PC-3 (cell line): ENCODE data around the gene MAG. TPM values are rescaled to one million over a fixed set of nuclear protein-coding genes. Genes with fewer than 3 reads are reported as not detected.

Experiments
- ATAC-seq: fragments of 200-7000 bp; cut with Tn5 transposase; 2 replicates; pipeline ENCODE4 v1.9.1; 2020; ENCODE audit warnings: mild to moderate bottlenecking, moderate library complexity
- BruUV-seq: library from RNA; stranded (reverse); fragments of 400-500 nt; replicated peaks from 2 replicates; lab custom pipeline; 2021; lab: Mats Ljungman, UMichigan
- CTCF ChIA-PET: fragments of 300-600 bp; sonication (Branson Sonifier 250); formaldehyde crosslinking; loops from one replicate; lab custom pipeline; 2022; ENCODE audit warnings: antibody characterized with exemption; lab: Charles Lee
- POLR2A ChIA-PET: fragments of 300-600 bp; sonication (Branson Sonifier 250); formaldehyde crosslinking; loops from one replicate; lab custom pipeline; 2022; ENCODE audit warnings: antibody characterized with exemption; ENCODE audit not compliant: unreplicated experiment; lab: Charles Lee
- DNase-seq: peaks from one replicate; pipeline ENCODE4 v3.0.0-alpha.2; 2015
- H2AFZ ChIP-seq: fragments of 300-600 bp; sonication (generic); 2 replicates; pipeline ENCODE4 v1.6.0; 2016; ENCODE audit warnings: antibody characterized with exemption, low read length
- H3F3A ChIP-seq: fragments of 300-600 bp; sonication (generic); one replicate; pipeline ENCODE4 v1.6.0; 2017; ENCODE audit warnings: antibody characterized with exemption, low read length, control low read depth, mild to moderate bottlenecking; ENCODE audit not compliant: unreplicated experiment
- H3K27ac ChIP-seq: fragments of 300-600 bp; sonication (generic); 2 replicates; pipeline ENCODE4 v1.5.1; 2016; ENCODE audit warnings: mild to moderate bottlenecking, low read length
- H3K27me3 ChIP-seq: fragments of 300-600 bp; sonication (generic); 2 replicates; pipeline ENCODE4 v1.6.1; 2016; ENCODE audit warnings: low read length, mixed read lengths
- H3K36me3 ChIP-seq: fragments of 300-600 bp; sonication (generic); 2 replicates; pipeline ENCODE4 v1.6.1; 2016; ENCODE audit warnings: low read depth, mixed run types, low read length, mixed read lengths
- H3K4me1 ChIP-seq: fragments of 300-600 bp; sonication (generic); 2 replicates; pipeline ENCODE4 v1.5.1; 2016; ENCODE audit warnings: low read length; ENCODE audit not compliant: insufficient read depth
- H3K4me2 ChIP-seq: fragments of 300-600 bp; sonication (generic); 2 replicates; pipeline ENCODE4 v1.6.0; 2016; ENCODE audit warnings: low read length
- H3K4me3 ChIP-seq: fragments of 300-600 bp; sonication (generic); 2 replicates; pipeline ENCODE4 v1.5.1; 2016; ENCODE audit warnings: mild to moderate bottlenecking, low read length, mixed read lengths
- H3K79me2 ChIP-seq: fragments of 300-600 bp; sonication (generic); 2 replicates; pipeline ENCODE4 v1.6.1; 2017; ENCODE audit warnings: low read length, mixed read lengths
- H3K9ac ChIP-seq: fragments of 300-600 bp; sonication (generic); 2 replicates; pipeline ENCODE4 v1.6.0; 2016; ENCODE audit warnings: mild to moderate bottlenecking, low read length
- H3K9me2 ChIP-seq: fragments of 300-600 bp; sonication (generic); replicated peaks from 2 replicates; pipeline ENCODE4 v1.6.1; 2016; ENCODE audit warnings: mixed run types, low read length, mixed read lengths
- H3K9me3 ChIP-seq: fragments of 300-600 bp; sonication (generic); 2 replicates; pipeline ENCODE4 v1.6.1; 2016; ENCODE audit warnings: low read length, mixed read lengths
- H4K20me1 ChIP-seq: fragments of 300-600 bp; sonication (generic); 2 replicates; pipeline ENCODE4 v1.6.1; 2016; ENCODE audit warnings: low read length, mixed read lengths
- EZH2 ChIP-seq: fragments of 300-600 bp; sonication (generic); IDR thresholded peaks from one replicate; pipeline ENCODE4 v1.6.1; 2017; ENCODE audit warnings: antibody characterized with exemption, mild to moderate bottlenecking, low read length; ENCODE audit not compliant: unreplicated experiment
- EZH2phosphoT487 ChIP-seq: fragments of 300-600 bp; sonication (generic); IDR thresholded peaks from 2 replicates; pipeline ENCODE4 v1.6.1; 2018; ENCODE audit warnings: mild to moderate bottlenecking, antibody characterized with exemption, low read length, borderline replicate concordance
- intact Hi-C: fragments of 100-400 bp; cut with micrococcal nuclease; formaldehyde crosslinking; loops from 2 replicates; pipeline ENCODE4 v1.9.0; 2023
- total RNA-seq: library from RNA; depleted of rRNA; stranded (reverse); fragments of >200 nt; gene quantifications from 2 replicates; pipeline ENCODE4 v1.2.3, GENCODE V29; 2014
- TF ChIP-seq, protein P1 (sequence below): fragments of 300-600 bp; sonication (generic); conservative IDR thresholded peaks from 2 replicates; pipeline ENCODE4 v1.5.1; 2017; ENCODE audit warnings: antibody characterized with exemption, low read depth, mild to moderate bottlenecking, low read length

MAG gene
- total RNA-seq, 1 experiment from 2014 or later, result not detected

DNA sequence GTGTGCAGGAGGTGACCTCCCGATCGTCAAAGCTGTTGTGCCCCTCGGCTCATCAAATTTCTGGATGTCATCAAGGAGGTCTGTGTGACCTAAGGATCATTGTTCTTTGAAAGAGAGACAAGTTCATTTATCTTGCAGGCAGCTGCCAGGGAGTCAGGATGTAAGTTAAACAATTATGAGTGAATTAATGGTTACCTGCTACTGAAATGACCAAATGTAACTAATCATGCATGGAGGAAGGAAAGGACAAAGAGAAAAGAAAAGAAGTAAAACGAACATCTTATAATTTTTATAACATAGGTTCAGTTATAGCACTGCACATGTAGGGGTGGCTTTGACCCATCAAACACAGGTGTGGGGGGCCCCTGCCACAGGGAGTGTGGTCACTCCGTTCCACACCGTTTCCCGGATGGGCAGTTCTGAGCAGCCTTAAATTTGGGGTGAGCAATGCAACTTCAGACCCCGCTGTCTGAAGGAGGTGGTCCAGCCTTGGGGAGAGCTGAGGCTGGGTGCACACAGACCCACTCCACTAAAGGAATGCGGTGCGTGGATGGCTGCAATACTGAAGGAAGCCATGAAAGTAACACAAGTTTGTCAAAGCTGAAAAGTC, 42.3 kb downstream of the MAG start:
- CTCF ChIA-PET, result no interaction called here
- H4K20me1 ChIP-seq, result no peaks in the 10 kb centered on the region
- no TSS peak for BruUV-seq

DNA sequence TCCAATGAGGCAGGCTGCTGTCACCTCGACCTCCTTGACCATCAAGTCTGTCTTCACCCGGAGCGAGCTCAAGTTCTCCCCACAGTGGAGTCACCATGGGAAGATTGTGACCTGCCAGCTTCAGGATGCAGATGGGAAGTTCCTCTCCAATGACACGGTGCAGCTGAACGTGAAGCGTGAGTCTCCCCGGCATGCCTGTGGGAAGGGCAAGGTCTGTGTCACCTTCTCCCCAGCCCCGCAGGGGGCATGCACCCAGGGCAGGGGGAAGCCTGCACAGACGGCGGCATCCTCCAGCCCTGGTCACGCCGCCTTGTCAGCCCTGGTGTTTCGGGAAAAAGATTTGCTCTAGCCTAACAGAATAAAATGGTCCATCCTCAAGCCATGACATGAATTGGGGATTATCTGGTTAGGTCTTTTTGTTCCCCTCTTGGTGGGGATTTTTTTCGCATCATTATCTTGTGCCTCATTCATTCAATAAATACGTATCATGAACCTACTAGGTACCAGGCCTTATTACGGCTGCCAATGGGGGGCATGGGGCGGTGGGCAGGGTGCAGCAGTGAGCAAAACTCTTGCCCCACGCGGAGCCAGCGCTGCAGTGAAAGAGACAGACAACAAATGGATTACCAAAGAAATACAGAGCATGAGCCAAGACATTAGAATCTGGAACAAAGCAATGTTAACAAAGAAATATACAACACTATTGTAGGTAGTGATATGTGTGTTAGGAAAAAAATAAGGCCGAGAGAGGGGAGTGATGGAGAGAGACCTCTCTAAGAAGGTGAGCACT, 44.4 kb downstream of the MAG start:
- no peaks in the 10 kb centered on the region for H4K20me1 ChIP-seq
- no peak overlapping the region for H3K27ac ChIP-seq
- no peaks in the 10 kb centered on the region for H3K79me2 ChIP-seq
- H3K9me2 ChIP-seq, result no peaks in the 10 kb centered on the region
- no peak for TF ChIP-seq EZH2
- TF ChIP-seq, protein P1, sequence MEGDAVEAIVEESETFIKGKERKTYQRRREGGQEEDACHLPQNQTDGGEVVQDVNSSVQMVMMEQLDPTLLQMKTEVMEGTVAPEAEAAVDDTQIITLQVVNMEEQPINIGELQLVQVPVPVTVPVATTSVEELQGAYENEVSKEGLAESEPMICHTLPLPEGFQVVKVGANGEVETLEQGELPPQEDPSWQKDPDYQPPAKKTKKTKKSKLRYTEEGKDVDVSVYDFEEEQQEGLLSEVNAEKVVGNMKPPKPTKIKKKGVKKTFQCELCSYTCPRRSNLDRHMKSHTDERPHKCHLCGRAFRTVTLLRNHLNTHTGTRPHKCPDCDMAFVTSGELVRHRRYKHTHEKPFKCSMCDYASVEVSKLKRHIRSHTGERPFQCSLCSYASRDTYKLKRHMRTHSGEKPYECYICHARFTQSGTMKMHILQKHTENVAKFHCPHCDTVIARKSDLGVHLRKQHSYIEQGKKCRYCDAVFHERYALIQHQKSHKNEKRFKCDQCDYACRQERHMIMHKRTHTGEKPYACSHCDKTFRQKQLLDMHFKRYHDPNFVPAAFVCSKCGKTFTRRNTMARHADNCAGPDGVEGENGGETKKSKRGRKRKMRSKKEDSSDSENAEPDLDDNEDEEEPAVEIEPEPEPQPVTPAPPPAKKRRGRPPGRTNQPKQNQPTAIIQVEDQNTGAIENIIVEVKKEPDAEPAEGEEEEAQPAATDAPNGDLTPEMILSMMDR, result no peak
- TF ChIP-seq EZH2phosphoT487, result no peak
- H3F3A ChIP-seq, result no peaks in the 10 kb centered on the region
- CTCF ChIA-PET, result no interaction called here
- no peaks in the 10 kb centered on the region for H3K27me3 ChIP-seq
- H3K4me1 ChIP-seq, result no peaks in the 10 kb centered on the region
- POLR2A ChIA-PET, result no interaction called here
- H3K4me2 ChIP-seq, result no peak overlapping the region
- BruUV-seq, result no TSS peak
- ATAC-seq (no peak), DNase-seq (no peak)
- H3K4me3 ChIP-seq, result no peak overlapping the region
- H3K9me3 ChIP-seq, result no peaks in the 10 kb centered on the region
- intact Hi-C loops, result no loop called here
- no peaks in the 10 kb centered on the region for H3K36me3 ChIP-seq
- H3K9ac ChIP-seq, result no peak overlapping the region
- H2AFZ ChIP-seq, result no peak overlapping the region

More for the DNA sequence above, 42.3 kb downstream of the MAG start:
- TF ChIP-seq EZH2phosphoT487 (no peak), EZH2 (no peak)
- TF ChIP-seq, protein P1, result no peak
- no peaks in the 10 kb centered on the region for H3K4me1 ChIP-seq
- H3K9me2 ChIP-seq, result no peaks in the 10 kb centered on the region
- no peak overlapping the region for H3K4me2 ChIP-seq
- H3K36me3 ChIP-seq, result no peaks in the 10 kb centered on the region
- no peaks in the 10 kb centered on the region for H3F3A ChIP-seq
- no peaks in the 10 kb centered on the region for H3K27me3 ChIP-seq
- intact Hi-C loops, result no loop called here
- H3K27ac ChIP-seq, result no peak overlapping the region
- no peaks in the 10 kb centered on the region for H3K9me3 ChIP-seq
- no peaks in the 10 kb centered on the region for H3K79me2 ChIP-seq
- H3K4me3 ChIP-seq, result no peak overlapping the region
- no peak overlapping the region for H2AFZ ChIP-seq
- no peak overlapping the region for H3K9ac ChIP-seq
- DNase-seq, result no peak
- ATAC-seq, result no peak
- POLR2A ChIA-PET, result no interaction called here
